Nephron progenitor cell (in vitro differentiated cells): Measurements from ENCODE around the gene FOXP1.

Experiments used
- DNase-seq: peaks from one replicate; pipeline ENCODE4 v3.0.0; 2021
- H3K27ac Mint-ChIP-seq: 2 replicates; pipeline ENCODE4 v1.8.0; 2021; ENCODE audit warnings: mild to moderate bottlenecking, moderate library complexity, mixed read lengths
- H3K27me3 Mint-ChIP-seq: 2 replicates; pipeline ENCODE4 v1.8.0; 2021; ENCODE audit warnings: mild to moderate bottlenecking, low read depth, mixed read lengths; ENCODE audit not compliant: poor library complexity
- H3K36me3 Mint-ChIP-seq: 2 replicates; pipeline ENCODE4 v1.8.0; 2021; ENCODE audit warnings: low read depth, mixed read lengths
- H3K4me1 Mint-ChIP-seq: 2 replicates; pipeline ENCODE4 v1.8.0; 2021; ENCODE audit warnings: mixed read lengths
- H3K4me3 Mint-ChIP-seq: 2 replicates; pipeline ENCODE4 v1.8.0; 2021; ENCODE audit warnings: mild to moderate bottlenecking, moderate library complexity, mixed read lengths
- H3K9me3 Mint-ChIP-seq: 2 replicates; pipeline ENCODE4 v1.8.0; 2021; ENCODE audit warnings: mild to moderate bottlenecking, moderate library complexity, mixed read lengths
- TF ChIP-seq, protein P1 (sequence below): fragments of 200-600 bp; sonication (generic); IDR thresholded peaks from 2 replicates; pipeline ENCODE4 v1.5.0; 2021; ENCODE audit warnings: antibody characterized with exemption

Gene FOXP1

DNA sequence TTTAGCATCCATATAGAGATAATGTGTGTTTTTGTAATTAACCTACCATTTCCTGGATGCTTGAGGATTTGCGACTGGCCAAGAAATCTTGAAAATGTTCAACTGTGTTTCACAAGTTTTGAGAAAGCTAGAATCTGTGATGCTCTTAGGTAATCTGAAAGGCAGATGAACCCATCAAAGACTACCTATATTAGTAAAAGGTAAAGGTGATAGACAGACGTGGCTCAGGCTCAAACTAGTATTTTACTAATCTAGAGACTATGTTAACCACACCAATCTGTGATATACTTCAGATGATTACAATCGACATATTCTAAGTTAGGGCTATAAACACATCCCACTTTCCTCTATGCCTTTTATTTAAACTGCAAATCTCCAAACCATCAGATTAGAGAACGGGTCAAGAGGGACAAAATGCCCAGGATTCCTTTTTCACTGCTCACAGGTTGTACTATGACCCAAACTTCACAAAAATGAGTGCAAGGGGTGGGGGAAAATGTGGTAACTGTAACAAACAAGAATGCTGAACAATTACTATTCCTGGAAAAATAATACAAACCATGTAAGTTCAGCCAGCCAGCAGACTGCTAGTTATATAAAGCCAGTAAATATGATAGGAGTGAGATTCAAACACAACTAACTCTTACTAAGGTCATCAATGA lies 295.1 kb downstream of the FOXP1 start:
- H3K9me3 Mint-ChIP-seq: no peaks in the 10 kb centered on the region
- no peak overlapping the region for H3K27ac Mint-ChIP-seq

DNA sequence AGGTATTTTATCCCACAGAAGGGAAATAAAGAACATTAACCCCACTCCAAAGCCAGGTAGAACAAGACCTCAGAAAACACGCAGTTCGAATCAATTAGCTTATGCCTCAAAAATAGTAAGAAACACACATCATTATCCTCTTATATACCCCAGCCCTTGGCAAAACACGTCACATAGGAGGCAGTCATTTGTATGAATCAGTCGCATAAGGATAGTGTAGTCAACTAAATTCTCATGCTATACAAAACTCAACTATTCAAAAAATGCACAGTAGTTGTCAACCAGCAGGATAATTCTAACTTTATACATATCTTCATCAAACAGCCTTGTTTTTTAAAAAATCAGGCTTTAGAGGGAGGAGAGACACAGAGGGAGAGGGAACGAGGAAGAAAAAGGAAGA lies 298.4 kb downstream of the FOXP1 start:
- Mint-ChIP-seq H3K4me1 (no peaks in the 10 kb centered on the region), H3K27ac (no peak overlapping the region), H3K4me3 (no peak overlapping the region), H3K36me3 (peaks cover 19% of the 10 kb centered on the region), H3K27me3 (no peaks in the 10 kb centered on the region), H3K9me3 (no peaks in the 10 kb centered on the region)
- TF ChIP-seq, protein P1, sequence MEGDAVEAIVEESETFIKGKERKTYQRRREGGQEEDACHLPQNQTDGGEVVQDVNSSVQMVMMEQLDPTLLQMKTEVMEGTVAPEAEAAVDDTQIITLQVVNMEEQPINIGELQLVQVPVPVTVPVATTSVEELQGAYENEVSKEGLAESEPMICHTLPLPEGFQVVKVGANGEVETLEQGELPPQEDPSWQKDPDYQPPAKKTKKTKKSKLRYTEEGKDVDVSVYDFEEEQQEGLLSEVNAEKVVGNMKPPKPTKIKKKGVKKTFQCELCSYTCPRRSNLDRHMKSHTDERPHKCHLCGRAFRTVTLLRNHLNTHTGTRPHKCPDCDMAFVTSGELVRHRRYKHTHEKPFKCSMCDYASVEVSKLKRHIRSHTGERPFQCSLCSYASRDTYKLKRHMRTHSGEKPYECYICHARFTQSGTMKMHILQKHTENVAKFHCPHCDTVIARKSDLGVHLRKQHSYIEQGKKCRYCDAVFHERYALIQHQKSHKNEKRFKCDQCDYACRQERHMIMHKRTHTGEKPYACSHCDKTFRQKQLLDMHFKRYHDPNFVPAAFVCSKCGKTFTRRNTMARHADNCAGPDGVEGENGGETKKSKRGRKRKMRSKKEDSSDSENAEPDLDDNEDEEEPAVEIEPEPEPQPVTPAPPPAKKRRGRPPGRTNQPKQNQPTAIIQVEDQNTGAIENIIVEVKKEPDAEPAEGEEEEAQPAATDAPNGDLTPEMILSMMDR: no peak
- no peak for DNase-seq

More for the DNA sequence above, 295.1 kb downstream of the FOXP1 start:
- no peak overlapping the region for H3K4me3 Mint-ChIP-seq
- DNase-seq: no peak
- H3K4me1 Mint-ChIP-seq: no peaks in the 10 kb centered on the region
- no peaks in the 10 kb centered on the region for H3K27me3 Mint-ChIP-seq
- H3K36me3 Mint-ChIP-seq: peaks cover 24% of the 10 kb centered on the region
- TF ChIP-seq, protein P1: no peak

DNA sequence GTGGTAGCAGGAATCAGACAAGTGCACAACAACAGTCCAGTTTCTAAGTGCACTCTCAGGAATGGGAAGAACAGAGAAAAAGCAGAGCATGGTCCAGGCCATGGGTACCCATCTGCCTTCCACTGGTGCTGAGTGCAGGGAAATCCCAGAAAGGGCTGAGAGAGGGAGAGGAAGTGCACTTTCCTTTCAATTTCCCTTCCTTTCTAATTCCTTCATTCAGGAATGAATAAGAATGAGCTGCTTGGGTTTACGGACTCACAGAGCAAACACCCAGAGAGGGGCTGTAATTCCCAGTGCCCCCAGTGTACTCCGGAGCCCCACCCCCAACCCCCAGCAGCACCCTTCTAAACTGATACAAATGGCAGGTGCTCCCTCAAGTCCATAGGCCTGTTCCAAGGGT lies 300.6 kb downstream of the FOXP1 start:
- H3K9me3 Mint-ChIP-seq: no peaks in the 10 kb centered on the region
- H3K4me1 Mint-ChIP-seq: no peaks in the 10 kb centered on the region
- H3K27ac Mint-ChIP-seq: no peak overlapping the region
- no peak overlapping the region for H3K4me3 Mint-ChIP-seq
- DNase-seq: no peak
- TF ChIP-seq, protein P1: no peak
- H3K36me3 Mint-ChIP-seq: peaks cover 9% of the 10 kb centered on the region
- H3K27me3 Mint-ChIP-seq: no peaks in the 10 kb centered on the region

DNA sequence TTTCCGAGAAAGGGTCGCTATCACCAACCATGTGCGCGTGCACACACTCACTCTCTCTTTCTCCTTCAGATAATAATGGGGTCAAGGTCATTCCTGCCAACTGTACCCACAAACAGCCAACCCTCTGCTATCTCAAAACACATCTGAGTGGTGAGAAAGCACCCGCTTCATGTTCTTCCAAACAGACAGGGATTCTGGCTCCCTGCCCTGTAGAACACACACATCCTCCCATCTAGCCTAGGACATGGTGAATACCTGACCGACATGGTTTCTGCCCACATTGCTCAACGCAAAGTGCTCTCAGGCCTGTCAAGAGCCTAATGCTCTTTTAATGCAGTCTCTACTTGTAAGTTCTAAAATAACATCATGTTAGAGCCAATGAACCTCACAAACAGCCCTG lies 302.2 kb downstream of the FOXP1 start:
- DNase-seq: no peak
- H3K36me3 Mint-ChIP-seq: peaks cover 16% of the 10 kb centered on the region
- no peak overlapping the region for H3K27ac Mint-ChIP-seq
- H3K27me3 Mint-ChIP-seq: no peaks in the 10 kb centered on the region
- TF ChIP-seq, protein P1: no peak
- H3K9me3 Mint-ChIP-seq: no peaks in the 10 kb centered on the region
- peaks cover 7% of the 10 kb centered on the region for H3K4me1 Mint-ChIP-seq
- H3K4me3 Mint-ChIP-seq: no peak overlapping the region

DNA sequence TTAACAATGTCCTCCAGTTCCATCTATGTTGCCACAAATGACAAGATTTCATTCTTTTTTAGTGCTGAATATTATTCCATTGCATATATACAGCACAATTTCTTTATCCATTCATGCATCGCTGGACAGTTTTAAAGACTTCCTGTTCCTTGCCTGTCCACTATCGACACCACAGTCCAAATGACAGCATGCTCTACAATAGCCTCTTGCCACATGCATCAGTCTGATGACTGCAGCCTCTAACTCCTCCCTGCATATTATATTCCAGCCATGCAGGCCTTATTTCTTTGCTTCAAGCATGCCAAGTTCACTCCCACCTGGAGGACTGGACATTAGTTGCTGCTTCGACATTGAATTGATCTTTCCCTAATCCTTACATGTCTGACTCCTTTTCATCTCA lies 306.2 kb downstream of the FOXP1 start:
- peaks cover 2% of the 10 kb centered on the region for H3K27me3 Mint-ChIP-seq
- TF ChIP-seq, protein P1: no peak

DNA sequence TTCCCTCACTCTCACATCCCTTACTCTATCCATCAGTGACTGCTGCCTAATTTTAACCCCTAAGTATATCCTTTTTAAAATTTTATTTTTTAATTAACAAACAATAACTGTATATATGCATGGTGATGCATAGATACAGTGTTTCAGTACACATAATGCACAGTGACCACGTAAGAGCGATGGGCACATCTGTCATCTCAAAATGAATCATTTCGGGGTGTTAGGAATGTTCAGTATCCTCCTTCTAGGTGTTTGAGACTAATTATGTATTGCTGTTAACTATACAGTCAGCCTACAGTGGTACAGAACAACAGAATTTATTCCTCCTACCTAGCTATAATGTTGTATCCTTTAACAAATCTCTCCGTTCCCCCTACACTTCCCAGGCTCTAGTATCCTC lies 307.0 kb downstream of the FOXP1 start:
- Mint-ChIP-seq H3K9me3 (no peaks in the 10 kb centered on the region), H3K36me3 (peaks cover 29% of the 10 kb centered on the region), H3K27ac (no peak overlapping the region), H3K4me3 (no peak overlapping the region), H3K4me1 (peaks cover 21% of the 10 kb centered on the region), H3K27me3 (peaks cover 2% of the 10 kb centered on the region)
- no peak for DNase-seq
- TF ChIP-seq, protein P1: no peak

More for the DNA sequence above, 306.2 kb downstream of the FOXP1 start:
- H3K9me3 Mint-ChIP-seq: no peaks in the 10 kb centered on the region
- H3K27ac Mint-ChIP-seq: no peak overlapping the region
- peaks cover 25% of the 10 kb centered on the region for H3K36me3 Mint-ChIP-seq
- peaks cover 21% of the 10 kb centered on the region for H3K4me1 Mint-ChIP-seq
- no peak for DNase-seq
- no peak overlapping the region for H3K4me3 Mint-ChIP-seq
